OCI-LY3 (cell line): ENCODE data around the gene DENND4A.

ENCODE experiments used
- CTCF ChIP-seq: fragments of 200-600, 300-600 bp; sonication (generic); IDR thresholded peaks from 2 replicates; pipeline ENCODE4 v1.5.1; 2014; ENCODE audit warnings: antibody characterized with exemption, low read length, low read depth
- EZH2phosphoT487 ChIP-seq: fragments of 200-600 bp; shearing (Covaris generic); IDR thresholded peaks from 2 replicates; pipeline ENCODE4 v1.6.1; 2018; ENCODE audit warnings: antibody characterized with exemption, mixed run types, low read depth

DNA sequence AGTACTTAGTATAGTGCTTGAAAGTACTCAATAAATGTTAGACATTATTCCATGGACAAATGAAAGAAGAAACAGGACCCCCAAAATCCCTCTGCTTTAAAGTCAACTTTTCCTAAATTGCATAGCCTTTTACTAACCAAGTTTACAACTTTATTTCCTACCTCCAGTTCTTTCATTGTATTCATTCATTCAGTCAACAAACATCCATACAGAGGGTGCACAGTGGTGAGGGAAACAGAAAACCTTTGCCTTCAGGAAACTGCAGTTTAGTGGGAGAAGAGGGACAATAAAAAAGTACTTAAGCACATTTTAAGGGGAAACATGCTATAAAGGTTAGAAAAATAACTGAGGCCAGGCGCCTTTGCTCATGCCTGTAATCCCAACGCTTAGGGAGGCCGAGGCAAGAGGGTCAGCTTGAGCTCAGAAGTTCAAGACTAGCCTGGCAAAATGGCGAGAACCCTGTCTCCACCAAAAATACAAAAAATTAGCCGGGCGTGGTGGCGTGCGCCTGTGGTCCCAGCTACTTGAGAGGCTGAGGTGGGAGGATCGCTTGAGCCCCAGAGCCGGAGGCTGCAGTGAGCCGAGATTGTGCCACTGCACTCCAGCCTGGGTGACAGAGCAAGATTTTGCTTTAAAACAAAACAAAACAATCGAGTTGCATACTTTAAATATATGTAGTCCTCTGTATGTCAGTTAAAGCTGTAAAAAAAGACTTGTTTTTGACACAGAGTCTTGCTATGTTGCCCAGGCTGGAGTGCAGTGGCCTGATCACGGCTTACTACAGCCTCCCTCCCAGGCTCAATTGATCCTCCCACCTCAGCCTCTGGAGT, 1.1 kb upstream of the DENND4A start:
- TF ChIP-seq CTCF: no peak
- TF ChIP-seq EZH2phosphoT487: no peak
